ENCODE data around the gene PPIB.
"Not testable (repeated sequence)": the region's sequence is repeated elsewhere in the genome, so short reads cannot be mapped to it uniquely, and the experiment has no call there.

The PPIB gene

GRCh38 chr15:64112904-64113303 lies 49.9 kb downstream of the PPIB start:
- intact Hi-C loops (cut with DNase I), result no loop called here

GRCh38 chr15:64112073-64112772 lies 50.6 kb downstream of the PPIB start:
- no peak for DNase-seq
- intact Hi-C loops (cut with DNase I), result no loop called here

More at GRCh38 chr15:64112904-64113303, 49.9 kb downstream of the PPIB start:
- DNase-seq, result no peak

GRCh38 chr15:64111679-64112050 lies 51.2 kb downstream of the PPIB start:
- no peak for DNase-seq
- intact Hi-C loops (cut with DNase I), result no loop called here

- DNase-seq, result no peak
- intact Hi-C loops (cut with DNase I), result no loop called here
Observed at GRCh38 chr15:64110950-64111678, 51.7 kb downstream of the PPIB start.

- DNase-seq; intact Hi-C loops (cut with DNase I): not testable (repeated sequence)
Observed at GRCh38 chr15:64110108-64110701, 52.6 kb downstream of the PPIB start.

GRCh38 chr15:64107337-64107736 lies 55.5 kb downstream of the PPIB start:
- intact Hi-C loops (cut with DNase I), result no loop called here
- no peak for DNase-seq
